Vagina (tissue), 2 donors: ENCODE data around the gene CREB3L2.
"Not testable (repeated sequence)": the region's sequence is repeated elsewhere in the genome, so short reads cannot be mapped to it uniquely, and the experiment has no call there.

Experiments used
- POLR2A ChIP-seq, 2 donors: fragments of 450-650 bp; IDR thresholded peaks; one replicate each; pipeline ENCODE4 v1.6.1; 2017; ENCODE audit warnings: antibody characterized with exemption in 2 of 2, mild to moderate bottlenecking in 2 of 2, moderate library complexity in 2 of 2
- POLR2AphosphoS5 ChIP-seq, 2 donors: sonication (generic); formaldehyde crosslinking; IDR thresholded peaks; one replicate each; pipeline ENCODE4 v1.9.0; 2017; ENCODE audit warnings: antibody characterized with exemption in 2 of 2, mild to moderate bottlenecking in 2 of 2, low read depth in 1 of 2; ENCODE audit not compliant: insufficient read depth in 1 of 2
- TF ChIP-seq, protein P1 (sequence below), 3 experiments: fragments of 450-650 bp in 2 of 3; fragments of 200-600 bp in 1 of 3; sonication (generic) in 1 of 3; IDR thresholded peaks; one replicate each; pipeline ENCODE4 v1.5.1; 2017 to 2019; ENCODE audit warnings: antibody characterized with exemption in 3 of 3, mild to moderate bottlenecking in 2 of 3, moderate library complexity in 2 of 3

DNA sequence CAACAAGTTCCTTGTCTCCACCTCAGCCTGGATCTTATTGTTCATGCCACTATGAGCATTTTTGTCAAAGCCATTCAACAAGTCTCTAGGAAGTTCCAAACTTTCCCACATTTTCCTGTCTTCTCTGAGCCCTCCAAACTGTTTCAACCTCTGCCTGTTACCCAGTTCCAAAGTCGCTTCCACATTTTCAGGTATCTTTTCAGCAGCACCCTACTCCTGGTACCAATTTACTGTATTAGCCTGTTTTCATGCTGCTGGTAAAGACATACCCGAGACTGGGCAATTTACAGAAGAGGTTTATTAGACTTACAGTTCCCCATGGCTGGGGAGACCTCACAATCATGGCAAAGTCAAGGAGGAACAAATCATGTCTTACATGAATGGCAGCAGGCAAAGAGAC lies 168.9 kb downstream of the CREB3L2 start:
- TF ChIP-seq, protein P1, sequence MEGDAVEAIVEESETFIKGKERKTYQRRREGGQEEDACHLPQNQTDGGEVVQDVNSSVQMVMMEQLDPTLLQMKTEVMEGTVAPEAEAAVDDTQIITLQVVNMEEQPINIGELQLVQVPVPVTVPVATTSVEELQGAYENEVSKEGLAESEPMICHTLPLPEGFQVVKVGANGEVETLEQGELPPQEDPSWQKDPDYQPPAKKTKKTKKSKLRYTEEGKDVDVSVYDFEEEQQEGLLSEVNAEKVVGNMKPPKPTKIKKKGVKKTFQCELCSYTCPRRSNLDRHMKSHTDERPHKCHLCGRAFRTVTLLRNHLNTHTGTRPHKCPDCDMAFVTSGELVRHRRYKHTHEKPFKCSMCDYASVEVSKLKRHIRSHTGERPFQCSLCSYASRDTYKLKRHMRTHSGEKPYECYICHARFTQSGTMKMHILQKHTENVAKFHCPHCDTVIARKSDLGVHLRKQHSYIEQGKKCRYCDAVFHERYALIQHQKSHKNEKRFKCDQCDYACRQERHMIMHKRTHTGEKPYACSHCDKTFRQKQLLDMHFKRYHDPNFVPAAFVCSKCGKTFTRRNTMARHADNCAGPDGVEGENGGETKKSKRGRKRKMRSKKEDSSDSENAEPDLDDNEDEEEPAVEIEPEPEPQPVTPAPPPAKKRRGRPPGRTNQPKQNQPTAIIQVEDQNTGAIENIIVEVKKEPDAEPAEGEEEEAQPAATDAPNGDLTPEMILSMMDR (IDR thresholded peaks at IDR 0.05) = not testable (repeated sequence)
- TF ChIP-seq POLR2A (IDR thresholded peaks at IDR 0.05); POLR2AphosphoS5 (IDR thresholded peaks at IDR 0.05; ENCODE audit: insufficient read depth in 1 of 2, low read depth in 1 of 2): not testable (repeated sequence)
